Activated naive CD8-positive, alpha-beta T cell (primary cell): ENCODE data around the gene MAPK4.
"Not testable (repeated sequence)": the region's sequence is repeated elsewhere in the genome, so short reads cannot be mapped to it uniquely, and the experiment has no call there.

Source experiments
- H3K27ac Mint-ChIP-seq: one replicate; pipeline ENCODE4 v1.8.0; 2021; ENCODE audit warnings: mixed read lengths
- H3K27me3 Mint-ChIP-seq: one replicate; pipeline ENCODE4 v1.8.0; 2021; ENCODE audit warnings: mixed read lengths
- H3K36me3 Mint-ChIP-seq: one replicate; pipeline ENCODE4 v1.8.0; 2021; ENCODE audit warnings: mixed read lengths
- H3K4me1 Mint-ChIP-seq: one replicate; pipeline ENCODE4 v1.8.0; 2021; ENCODE audit warnings: low read depth, mixed read lengths
- H3K4me3 Mint-ChIP-seq: one replicate; pipeline ENCODE4 v1.8.0; 2021; ENCODE audit warnings: mild to moderate bottlenecking, mixed read lengths
- H3K9me3 Mint-ChIP-seq: one replicate; pipeline ENCODE4 v1.8.0; 2021; ENCODE audit warnings: low read depth, mixed read lengths

Gene MAPK4

GRCh38 chr18:50687491-50687890 lies 127.6 kb downstream of the MAPK4 start:
- Mint-ChIP-seq H3K4me3 (no peak overlapping the region), H3K4me1 (no peaks in the 10 kb centered on the region), H3K27me3 (peaks cover 5% of the 10 kb centered on the region), H3K27ac (no peak overlapping the region), H3K9me3 (no peaks in the 10 kb centered on the region), H3K36me3 (no peaks in the 10 kb centered on the region)

DNA sequence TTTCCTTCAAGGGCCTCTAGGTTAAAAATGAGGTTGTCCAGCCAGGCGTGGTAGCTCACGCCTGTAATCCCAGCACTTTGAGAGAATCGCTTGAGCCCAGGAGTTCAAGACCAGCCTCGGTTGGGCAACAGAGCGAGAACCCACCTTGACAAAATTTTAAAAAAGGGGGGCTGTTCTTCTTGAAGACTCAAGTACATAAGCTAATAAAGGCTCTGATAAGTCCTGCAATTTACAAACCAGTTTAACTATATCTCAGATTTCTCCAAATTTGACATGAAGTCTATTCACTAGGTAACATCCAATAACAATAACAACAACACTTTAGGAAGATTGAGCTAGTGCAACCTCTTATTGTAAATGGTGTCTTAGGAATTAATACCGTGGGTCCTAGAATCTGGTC lies 129.7 kb downstream of the MAPK4 start:
- Mint-ChIP-seq H3K4me1 (no peaks in the 10 kb centered on the region), H3K27me3 (peaks cover 3% of the 10 kb centered on the region), H3K36me3 (no peaks in the 10 kb centered on the region), H3K9me3 (no peaks in the 10 kb centered on the region), H3K27ac (no peak overlapping the region), H3K4me3 (no peak overlapping the region)

DNA sequence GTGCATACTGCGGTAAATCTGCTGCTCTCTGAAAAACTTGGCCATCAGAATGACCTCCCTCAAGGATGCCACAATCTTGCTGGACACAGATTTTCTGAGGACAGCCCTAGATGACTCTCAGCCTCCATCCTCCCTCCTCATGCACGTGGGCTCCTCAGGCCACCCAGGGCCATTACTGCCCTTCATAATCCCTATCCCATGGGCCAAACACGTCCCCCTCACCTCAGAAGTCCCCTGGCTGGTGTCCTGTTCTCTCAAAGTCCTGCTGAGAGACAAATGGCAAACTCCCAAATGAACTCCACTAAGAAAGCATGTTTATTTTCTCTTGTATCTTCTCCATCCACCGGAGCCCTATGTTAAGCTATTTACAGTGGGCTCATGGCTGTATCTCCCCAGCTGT lies 134.3 kb downstream of the MAPK4 start:
- H3K4me3 Mint-ChIP-seq = no peak overlapping the region
- H3K36me3 Mint-ChIP-seq = no peaks in the 10 kb centered on the region
- H3K27me3 Mint-ChIP-seq = peaks cover 1% of the 10 kb centered on the region
- no peaks in the 10 kb centered on the region for H3K4me1 Mint-ChIP-seq
- no peaks in the 10 kb centered on the region for H3K9me3 Mint-ChIP-seq
- H3K27ac Mint-ChIP-seq = no peak overlapping the region

DNA sequence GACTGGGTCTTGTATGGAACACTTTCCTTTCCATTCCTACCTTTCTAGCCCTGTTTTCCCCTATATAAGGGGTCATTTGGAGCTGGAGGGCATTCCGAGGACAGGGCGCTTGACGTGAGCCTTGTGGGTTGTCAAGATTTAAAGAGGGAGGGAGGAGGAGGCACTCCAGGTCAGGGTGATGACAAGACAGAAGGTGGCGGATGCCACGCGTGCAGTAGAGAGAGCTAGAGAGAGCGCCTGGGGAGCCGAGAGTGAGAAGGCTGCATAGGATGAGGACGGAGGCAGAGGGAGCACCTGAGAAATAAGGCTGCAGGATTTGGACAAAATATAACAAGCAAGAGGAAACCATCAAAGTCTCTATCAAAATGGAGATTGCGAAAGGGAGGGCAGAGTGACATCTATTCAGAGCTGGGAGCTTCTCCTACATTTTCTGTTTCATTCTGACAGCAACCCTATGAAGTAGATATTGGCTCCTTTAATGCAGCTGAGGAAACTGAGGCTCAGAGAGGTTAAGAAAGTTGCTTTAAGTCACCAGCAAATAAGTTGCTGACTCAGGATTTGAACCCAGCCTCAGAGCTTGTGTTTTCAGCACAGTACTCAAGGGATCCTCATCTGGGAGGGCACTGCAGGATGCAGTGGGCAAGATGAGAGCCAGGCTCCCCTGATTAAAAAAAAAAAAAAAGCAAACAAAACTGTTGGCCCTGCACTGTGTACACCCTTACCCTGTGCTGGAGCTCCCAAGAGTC lies 135.7 kb downstream of the MAPK4 start:
- no peaks in the 10 kb centered on the region for H3K4me1 Mint-ChIP-seq
- H3K36me3 Mint-ChIP-seq = no peaks in the 10 kb centered on the region
- no peaks in the 10 kb centered on the region for H3K9me3 Mint-ChIP-seq
- no peak overlapping the region for H3K4me3 Mint-ChIP-seq
- peaks cover 4% of the 10 kb centered on the region for H3K27me3 Mint-ChIP-seq
- H3K27ac Mint-ChIP-seq = no peak overlapping the region

DNA sequence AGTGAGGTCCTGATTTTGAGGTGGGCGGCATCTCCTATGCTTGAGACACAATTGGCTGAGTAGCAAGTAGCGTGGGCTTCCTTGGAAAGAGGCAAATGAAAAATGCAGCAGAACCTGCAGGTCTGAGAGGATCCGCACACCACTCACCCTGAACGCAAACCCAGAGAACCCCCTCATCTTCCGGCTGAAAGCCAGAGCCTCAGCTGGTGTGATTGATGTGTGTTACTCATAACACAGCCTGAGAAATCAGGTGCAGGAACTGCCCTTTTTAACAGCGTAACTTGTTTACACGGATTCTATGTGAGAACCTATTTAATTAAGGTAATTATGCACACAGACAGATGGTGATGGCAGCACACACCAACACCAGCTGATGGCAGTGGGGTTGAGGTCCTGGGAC lies 136.5 kb downstream of the MAPK4 start:
- H3K4me3 Mint-ChIP-seq = no peak overlapping the region
- no peaks in the 10 kb centered on the region for H3K9me3 Mint-ChIP-seq
- peaks cover 4% of the 10 kb centered on the region for H3K27me3 Mint-ChIP-seq
- no peak overlapping the region for H3K27ac Mint-ChIP-seq
- H3K4me1 Mint-ChIP-seq = no peaks in the 10 kb centered on the region
- H3K36me3 Mint-ChIP-seq = no peaks in the 10 kb centered on the region

GRCh38 chr18:50696929-50697328 lies 137.0 kb downstream of the MAPK4 start:
- Mint-ChIP-seq H3K27ac (no peak overlapping the region), H3K9me3 (no peaks in the 10 kb centered on the region), H3K4me3 (no peak overlapping the region), H3K4me1 (no peaks in the 10 kb centered on the region), H3K36me3 (no peaks in the 10 kb centered on the region), H3K27me3 (peaks cover 4% of the 10 kb centered on the region)

DNA sequence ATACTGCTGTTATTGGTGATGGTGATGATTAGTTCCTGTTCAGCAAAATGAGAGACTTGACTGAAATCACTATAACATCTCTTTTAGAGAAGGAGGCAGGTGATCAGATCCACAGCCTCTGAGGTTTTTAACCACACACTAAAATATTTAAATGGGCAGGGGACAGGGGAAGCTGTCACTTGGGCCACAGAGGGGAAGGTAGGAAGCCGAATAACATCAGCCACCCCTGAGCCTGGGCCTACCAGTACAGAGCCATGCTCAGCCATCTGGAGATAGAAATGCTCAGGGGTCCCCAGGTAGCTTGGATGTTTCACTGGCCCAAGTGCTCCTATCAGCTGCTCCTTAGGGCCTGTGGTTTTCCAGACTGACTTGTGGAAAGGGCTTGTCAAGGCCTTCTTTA lies 137.6 kb downstream of the MAPK4 start:
- H3K27me3 Mint-ChIP-seq = peaks cover 4% of the 10 kb centered on the region
- H3K4me1 Mint-ChIP-seq = no peaks in the 10 kb centered on the region
- no peaks in the 10 kb centered on the region for H3K9me3 Mint-ChIP-seq
- no peak overlapping the region for H3K27ac Mint-ChIP-seq
- H3K36me3 Mint-ChIP-seq = no peaks in the 10 kb centered on the region
- no peak overlapping the region for H3K4me3 Mint-ChIP-seq

DNA sequence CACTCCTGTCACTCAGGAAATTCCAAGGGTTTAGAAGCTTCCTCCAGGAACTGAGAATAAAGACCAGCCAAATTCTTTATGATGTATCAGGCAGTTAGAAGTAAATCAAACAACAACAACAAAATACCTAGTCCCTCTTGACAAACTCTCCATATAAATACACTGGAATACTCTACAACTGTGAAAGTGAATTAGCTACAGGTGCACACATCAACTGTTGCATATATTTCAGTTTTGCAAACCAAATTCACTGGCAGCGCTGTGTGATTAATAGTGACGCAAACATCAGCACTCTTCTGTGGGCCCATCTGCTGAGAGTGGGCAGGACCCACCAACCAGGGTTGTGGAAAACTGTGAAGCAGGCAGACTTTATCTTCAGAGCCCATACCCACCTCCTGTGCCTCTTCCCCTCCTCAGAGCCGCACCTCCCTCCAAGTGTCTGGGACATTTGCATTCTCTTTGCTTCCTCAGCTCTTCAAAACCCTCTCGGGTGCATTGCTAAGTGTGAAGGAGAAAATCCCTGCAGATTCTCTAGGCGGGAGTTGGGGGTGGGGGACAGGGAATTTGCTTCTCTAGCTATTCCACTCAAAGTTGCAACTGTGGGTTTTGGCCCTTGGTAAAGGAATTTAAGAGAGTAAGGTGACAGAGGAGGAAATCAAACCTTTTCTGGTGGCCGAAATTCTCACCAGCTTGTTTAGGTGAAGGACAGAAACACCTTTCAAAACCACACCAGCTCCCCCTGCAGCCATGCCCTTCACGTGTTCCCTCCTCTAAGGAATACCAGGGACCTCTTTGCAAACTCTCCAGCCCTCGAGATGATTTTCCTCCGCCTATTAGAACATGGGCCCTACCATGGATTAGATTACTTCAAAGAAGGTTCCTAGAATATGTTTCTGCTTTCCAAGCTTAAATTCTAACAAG lies 140.6 kb downstream of the MAPK4 start:
- H3K4me1 Mint-ChIP-seq = no peaks in the 10 kb centered on the region
- no peaks in the 10 kb centered on the region for H3K36me3 Mint-ChIP-seq
- H3K27me3 Mint-ChIP-seq = peaks cover 2% of the 10 kb centered on the region
- no peak overlapping the region for H3K4me3 Mint-ChIP-seq
- H3K9me3 Mint-ChIP-seq = no peaks in the 10 kb centered on the region
- no peak overlapping the region for H3K27ac Mint-ChIP-seq

- Mint-ChIP-seq H3K27ac (no peak overlapping the region), H3K4me1 (no peaks in the 10 kb centered on the region), H3K27me3 (peaks cover 2% of the 10 kb centered on the region), H3K9me3 (no peaks in the 10 kb centered on the region), H3K4me3 (no peak overlapping the region), H3K36me3 (no peaks in the 10 kb centered on the region)
Measured at GRCh38 chr18:50704357-50704940, 144.6 kb downstream of the MAPK4 start.

GRCh38 chr18:50706199-50706598 lies 146.3 kb downstream of the MAPK4 start:
- Mint-ChIP-seq H3K9me3 (no peaks in the 10 kb centered on the region), H3K36me3 (no peaks in the 10 kb centered on the region), H3K4me3 (no peak overlapping the region), H3K27me3 (no peaks in the 10 kb centered on the region), H3K4me1 (no peaks in the 10 kb centered on the region), H3K27ac (no peak overlapping the region)

DNA sequence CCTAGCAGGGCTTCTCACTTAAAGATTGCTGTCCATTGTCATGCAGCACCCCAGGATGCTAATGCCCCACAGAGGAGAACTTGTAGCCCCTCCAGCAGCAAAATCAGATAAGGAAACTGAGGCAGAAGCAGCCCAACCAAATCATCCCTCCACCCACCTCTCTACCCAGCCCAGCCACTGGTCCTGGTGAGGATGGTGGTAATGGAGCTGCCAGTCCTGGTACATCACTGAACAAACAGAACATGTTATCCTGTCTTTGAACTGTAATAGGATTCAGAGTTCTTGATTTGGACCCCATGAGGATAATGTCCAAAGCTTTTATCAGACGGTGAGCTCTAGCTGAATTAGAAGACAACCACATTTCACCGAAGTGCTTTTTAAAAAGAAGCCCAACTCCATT lies 146.8 kb downstream of the MAPK4 start:
- H3K27me3 Mint-ChIP-seq = no peaks in the 10 kb centered on the region
- H3K27ac Mint-ChIP-seq = no peak overlapping the region
- no peaks in the 10 kb centered on the region for H3K36me3 Mint-ChIP-seq
- no peaks in the 10 kb centered on the region for H3K4me1 Mint-ChIP-seq
- no peaks in the 10 kb centered on the region for H3K9me3 Mint-ChIP-seq
- no peak overlapping the region for H3K4me3 Mint-ChIP-seq

DNA sequence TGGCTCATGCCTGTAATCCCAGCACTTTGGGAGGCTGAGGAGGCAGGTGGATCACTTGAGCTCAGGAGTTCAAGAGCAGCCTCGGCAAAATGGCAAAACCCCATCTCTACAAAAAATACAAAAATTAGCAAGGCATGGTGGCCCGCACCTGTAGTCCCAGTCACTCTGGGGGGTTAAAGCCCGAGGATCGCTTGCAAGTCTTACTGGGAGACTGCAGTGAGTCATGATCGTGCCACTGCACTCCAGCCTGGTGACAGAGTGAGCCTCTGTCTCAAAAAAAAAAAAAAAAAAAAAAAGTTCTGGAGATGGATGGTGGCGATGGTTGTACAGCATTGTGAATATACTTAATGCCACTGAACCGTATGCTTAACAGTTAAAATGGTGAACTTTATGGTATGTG lies 147.4 kb downstream of the MAPK4 start:
- not testable (repeated sequence) for H3K9me3 Mint-ChIP-seq, H3K4me1 Mint-ChIP-seq, H3K4me3 Mint-ChIP-seq, H3K27ac Mint-ChIP-seq, H3K27me3 Mint-ChIP-seq, H3K36me3 Mint-ChIP-seq

DNA sequence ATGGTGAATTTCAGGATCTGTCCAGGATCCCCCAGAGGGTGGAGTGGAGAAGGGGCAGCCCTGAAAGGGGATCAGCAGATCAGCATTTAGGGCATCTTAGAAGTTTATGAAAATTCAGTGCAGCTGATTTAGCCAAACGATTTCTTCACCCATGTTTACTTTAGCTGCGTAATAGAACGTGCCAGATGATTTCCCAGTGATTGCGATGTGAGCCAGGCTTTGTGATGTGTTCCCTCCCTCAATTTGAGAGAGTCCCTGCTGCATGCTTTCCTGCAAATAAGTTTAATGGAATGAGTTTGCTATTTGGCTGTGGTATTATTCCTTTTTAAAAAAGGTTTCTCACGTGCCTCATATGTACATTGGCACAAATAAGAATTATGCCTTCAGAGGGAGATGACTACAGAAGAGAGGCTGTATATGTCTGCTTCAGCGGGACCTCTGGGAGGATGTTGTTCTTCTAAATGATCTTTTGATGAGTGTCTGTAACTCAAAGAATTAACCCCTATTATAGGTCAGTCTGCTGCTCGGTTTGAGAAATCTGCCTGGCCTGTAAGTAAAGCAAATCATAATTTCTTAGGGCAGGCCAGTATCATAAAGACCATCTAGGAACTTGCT lies 148.1 kb downstream of the MAPK4 start:
- H3K27ac Mint-ChIP-seq = no peak overlapping the region
- no peaks in the 10 kb centered on the region for H3K4me1 Mint-ChIP-seq
- no peaks in the 10 kb centered on the region for H3K9me3 Mint-ChIP-seq
- no peak overlapping the region for H3K4me3 Mint-ChIP-seq
- H3K27me3 Mint-ChIP-seq = no peaks in the 10 kb centered on the region
- no peaks in the 10 kb centered on the region for H3K36me3 Mint-ChIP-seq

- H3K27ac Mint-ChIP-seq = no peak overlapping the region
- no peaks in the 10 kb centered on the region for H3K4me1 Mint-ChIP-seq
- no peaks in the 10 kb centered on the region for H3K36me3 Mint-ChIP-seq
- H3K27me3 Mint-ChIP-seq = no peaks in the 10 kb centered on the region
- no peaks in the 10 kb centered on the region for H3K9me3 Mint-ChIP-seq
- no peak overlapping the region for H3K4me3 Mint-ChIP-seq
Measured at GRCh38 chr18:50709193-50709592, 149.3 kb downstream of the MAPK4 start.

DNA sequence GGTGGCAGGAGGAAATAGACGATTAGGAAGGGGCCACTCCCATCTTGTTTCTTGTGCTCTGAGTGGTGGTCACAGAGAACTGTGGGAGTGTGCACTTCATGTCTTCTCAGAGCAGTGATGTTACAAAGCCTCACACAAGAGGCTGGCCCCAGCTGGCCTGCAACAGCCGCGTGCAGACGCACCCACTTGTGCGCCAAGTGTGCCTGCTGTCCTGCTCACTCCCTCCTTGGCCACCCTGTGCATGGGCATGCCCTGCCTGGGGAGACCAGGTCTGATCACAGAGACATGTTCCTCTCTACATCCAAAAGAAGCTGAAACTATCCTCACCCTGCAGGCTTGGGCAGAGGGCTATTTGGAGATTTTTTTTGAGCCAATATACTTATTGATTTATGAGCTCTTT lies 151.5 kb downstream of the MAPK4 start:
- H3K9me3 Mint-ChIP-seq = peaks cover 7% of the 10 kb centered on the region

More for the DNA sequence above, 151.5 kb downstream of the MAPK4 start:
- no peak overlapping the region for H3K4me3 Mint-ChIP-seq
- H3K27me3 Mint-ChIP-seq = no peaks in the 10 kb centered on the region
- no peaks in the 10 kb centered on the region for H3K4me1 Mint-ChIP-seq
- no peaks in the 10 kb centered on the region for H3K36me3 Mint-ChIP-seq
- no peak overlapping the region for H3K27ac Mint-ChIP-seq
